Suprapubic skin (tissue), 4 donors: ENCODE results near the gene ANK2.

ENCODE experiments used
- POLR2A ChIP-seq, 2 donors: fragments of 450-650 bp; IDR thresholded peaks; one replicate each; pipeline ENCODE4 v1.6.1; 2017; ENCODE audit warnings: antibody characterized with exemption in 2 of 2, mild to moderate bottlenecking in 2 of 2, moderate library complexity in 2 of 2
- POLR2AphosphoS5 ChIP-seq, 3 donors: sonication (generic); formaldehyde crosslinking; IDR thresholded peaks; one replicate each; pipeline ENCODE4 v1.6.1; 2017; ENCODE audit warnings: antibody characterized with exemption in 3 of 3
- TF ChIP-seq, protein P1 (sequence below), 2 donors: fragments of 200-600 bp in 1 of 2; fragments of 450-650 bp in 1 of 2; sonication (generic) in 1 of 2; IDR thresholded peaks; one replicate each; pipeline ENCODE4 v1.5.1; 2016 to 2019; ENCODE audit warnings: antibody characterized with exemption in 2 of 2, mild to moderate bottlenecking in 1 of 2, moderate library complexity in 1 of 2

DNA sequence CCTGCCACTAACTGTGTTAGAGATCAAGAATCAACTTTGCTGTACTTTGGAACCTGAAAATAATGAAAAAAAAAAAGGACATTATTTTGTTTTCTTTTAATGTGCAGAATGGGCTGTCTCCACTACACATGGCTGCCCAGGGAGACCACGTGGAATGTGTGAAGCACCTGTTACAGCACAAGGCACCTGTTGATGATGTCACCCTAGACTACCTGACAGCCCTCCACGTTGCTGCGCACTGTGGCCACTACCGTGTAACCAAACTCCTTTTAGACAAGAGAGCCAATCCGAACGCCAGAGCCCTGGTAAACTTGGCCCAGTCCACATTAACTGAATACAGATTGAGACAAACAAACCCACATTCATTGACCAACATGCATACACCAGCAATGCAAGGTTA is 206.2 kb downstream of the ANK2 start:
- TF ChIP-seq, protein P1, sequence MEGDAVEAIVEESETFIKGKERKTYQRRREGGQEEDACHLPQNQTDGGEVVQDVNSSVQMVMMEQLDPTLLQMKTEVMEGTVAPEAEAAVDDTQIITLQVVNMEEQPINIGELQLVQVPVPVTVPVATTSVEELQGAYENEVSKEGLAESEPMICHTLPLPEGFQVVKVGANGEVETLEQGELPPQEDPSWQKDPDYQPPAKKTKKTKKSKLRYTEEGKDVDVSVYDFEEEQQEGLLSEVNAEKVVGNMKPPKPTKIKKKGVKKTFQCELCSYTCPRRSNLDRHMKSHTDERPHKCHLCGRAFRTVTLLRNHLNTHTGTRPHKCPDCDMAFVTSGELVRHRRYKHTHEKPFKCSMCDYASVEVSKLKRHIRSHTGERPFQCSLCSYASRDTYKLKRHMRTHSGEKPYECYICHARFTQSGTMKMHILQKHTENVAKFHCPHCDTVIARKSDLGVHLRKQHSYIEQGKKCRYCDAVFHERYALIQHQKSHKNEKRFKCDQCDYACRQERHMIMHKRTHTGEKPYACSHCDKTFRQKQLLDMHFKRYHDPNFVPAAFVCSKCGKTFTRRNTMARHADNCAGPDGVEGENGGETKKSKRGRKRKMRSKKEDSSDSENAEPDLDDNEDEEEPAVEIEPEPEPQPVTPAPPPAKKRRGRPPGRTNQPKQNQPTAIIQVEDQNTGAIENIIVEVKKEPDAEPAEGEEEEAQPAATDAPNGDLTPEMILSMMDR (IDR thresholded peaks at IDR 0.05), result no peak
- no peak for TF ChIP-seq POLR2A (IDR thresholded peaks at IDR 0.05)
- TF ChIP-seq POLR2AphosphoS5 (IDR thresholded peaks at IDR 0.05), result no peak
